ENCODE measurements around the gene CAMK2A.

CAMK2A gene

GRCh38 chr5:150315245-150315644 is 25.7 kb upstream of the CAMK2A start:
- DNase-seq = no peak

DNA sequence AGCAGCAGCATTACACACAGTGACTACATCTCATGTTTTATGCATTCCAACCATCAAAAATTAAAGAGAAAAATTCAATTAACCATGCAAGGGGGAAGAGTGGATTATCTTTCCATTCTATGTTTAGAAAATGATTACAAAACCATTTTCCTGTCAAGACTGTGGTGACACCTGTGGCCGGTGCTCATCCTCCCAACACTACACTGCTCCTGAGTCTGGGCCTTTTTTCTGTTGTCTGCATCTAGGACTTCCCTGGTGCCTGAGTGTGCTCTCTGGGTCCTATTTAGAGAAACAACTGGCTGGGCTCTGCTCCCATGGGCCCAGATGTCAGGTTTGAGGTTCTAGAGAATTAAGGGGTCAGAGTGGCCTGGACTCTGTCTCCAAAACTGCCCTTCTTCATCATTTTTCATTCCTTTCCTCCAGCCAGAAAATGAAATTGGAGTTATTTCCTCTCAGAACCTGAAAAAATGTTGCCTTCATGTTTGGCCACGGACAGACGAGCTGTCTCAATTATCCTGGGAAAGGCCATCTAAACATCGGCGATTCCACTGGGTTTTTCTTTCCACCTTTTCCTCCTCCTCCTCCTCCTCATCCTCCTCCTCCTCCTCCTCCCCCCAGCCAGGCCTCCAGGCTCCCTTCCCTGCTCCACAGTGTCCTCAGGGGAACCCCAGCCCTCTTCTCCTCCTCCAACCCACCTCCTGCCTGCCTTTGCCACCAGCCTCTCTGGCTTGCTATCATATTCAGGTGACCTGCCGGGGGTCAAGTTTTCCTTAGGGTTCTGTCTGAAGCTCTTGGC is 24.5 kb upstream of the CAMK2A start:
- DNase-seq = no peak

- DNase-seq = no peak
These were observed 23.9 kb upstream of the CAMK2A start for GRCh38 chr5:150313501-150313900.

GRCh38 chr5:150312518-150312917 is 22.9 kb upstream of the CAMK2A start:
- DNase-seq = no peak

GRCh38 chr5:150311015-150311692 is 21.6 kb upstream of the CAMK2A start:
- no peak for DNase-seq

DNA sequence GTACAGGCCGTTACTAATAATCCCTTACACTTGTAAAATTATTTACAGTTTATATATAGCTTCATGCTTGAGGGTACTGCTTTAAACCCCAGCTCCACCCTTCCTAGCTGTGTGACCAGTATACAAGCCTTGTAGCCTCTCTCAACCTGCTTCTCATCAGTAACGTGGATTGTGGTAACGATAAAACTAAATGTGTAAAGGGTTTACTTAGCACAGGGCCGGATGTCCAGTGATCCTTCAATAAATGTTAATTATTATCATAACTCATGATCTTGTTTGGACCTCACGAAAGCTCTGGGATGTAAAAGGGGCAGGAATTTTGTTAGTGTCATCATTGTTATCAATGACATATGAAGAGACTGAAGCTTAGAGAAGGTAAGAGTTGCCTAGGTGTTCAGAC is 20.7 kb upstream of the CAMK2A start:
- no peak for DNase-seq

GRCh38 chr5:150309886-150310239 is 20.3 kb upstream of the CAMK2A start:
- no peak for DNase-seq

DNA sequence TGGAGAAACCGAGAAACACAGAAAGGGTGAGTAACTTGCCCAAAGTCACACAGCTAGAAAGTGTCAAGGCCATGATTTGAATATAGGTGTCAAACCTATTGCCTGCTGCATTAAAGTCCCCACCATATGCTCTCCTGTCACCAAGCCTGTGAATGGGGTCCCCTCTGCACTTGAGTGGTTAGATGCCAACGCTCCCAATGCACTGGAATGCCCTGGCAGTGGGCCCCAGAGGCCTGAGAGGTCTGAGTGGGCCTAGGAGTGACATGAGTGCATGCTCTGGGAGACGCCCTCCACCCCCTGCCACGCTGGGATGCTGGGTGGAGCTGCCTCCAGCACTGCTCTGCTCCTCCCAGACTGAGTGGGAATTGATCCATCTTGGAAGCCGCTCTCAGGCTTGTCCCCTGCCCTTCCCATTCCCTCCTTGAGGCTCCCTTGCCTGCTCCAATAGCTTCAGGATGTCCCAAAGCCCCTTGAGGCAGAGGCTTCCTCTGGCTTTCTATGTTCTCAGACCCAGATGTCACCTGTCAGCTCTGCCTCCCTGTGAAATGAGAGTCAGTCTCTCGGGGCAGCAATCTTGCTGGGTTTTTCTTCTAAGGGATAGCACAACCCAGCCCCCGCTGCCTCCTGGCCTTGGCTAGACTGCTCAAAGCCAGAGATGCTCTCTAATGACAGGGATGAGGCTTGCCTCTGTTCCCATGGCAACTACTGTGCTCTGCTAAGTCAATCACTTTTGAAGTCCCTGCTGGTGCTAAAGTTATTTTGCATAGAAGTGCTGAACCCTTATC is 19.7 kb upstream of the CAMK2A start:
- DNase-seq = no peak

DNA sequence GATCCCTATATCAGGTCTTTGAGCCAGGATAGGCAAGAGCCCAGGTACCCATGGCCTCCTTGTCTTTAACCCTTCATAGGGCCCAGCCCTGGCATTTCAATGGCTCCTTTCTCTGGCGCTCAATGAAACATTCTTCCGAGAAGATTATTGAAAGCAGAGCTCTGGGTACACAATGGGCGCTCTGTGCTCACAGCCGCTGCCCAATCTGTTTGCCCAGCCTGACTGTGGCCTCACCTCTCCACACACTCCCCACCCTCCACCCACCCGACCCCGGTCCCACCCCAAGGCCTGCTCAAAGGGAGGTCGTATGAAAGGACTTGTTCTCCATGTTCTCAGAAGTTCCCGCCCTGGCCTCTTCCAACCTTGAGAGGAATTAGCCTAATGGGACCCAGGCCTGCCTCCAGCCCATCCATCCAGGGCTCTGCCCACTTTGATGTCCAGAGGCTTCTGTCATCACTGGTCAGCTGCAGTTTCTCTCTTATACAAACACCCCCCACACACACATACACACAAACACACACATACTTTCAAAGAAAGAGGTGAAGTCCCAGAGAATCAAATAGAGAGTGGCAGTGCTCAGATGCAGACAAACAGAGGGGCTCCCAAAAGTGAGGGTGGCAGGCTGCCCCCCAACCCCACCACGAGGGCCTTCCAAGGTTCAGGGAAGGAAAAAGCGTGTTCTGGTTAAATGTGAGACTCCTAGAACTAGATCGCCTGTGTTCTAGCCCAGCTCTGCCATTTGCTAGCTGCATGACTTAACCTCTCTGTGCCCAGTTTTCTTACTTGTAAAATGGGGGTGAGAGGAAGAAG is 18.2 kb upstream of the CAMK2A start:
- no peak for DNase-seq

DNA sequence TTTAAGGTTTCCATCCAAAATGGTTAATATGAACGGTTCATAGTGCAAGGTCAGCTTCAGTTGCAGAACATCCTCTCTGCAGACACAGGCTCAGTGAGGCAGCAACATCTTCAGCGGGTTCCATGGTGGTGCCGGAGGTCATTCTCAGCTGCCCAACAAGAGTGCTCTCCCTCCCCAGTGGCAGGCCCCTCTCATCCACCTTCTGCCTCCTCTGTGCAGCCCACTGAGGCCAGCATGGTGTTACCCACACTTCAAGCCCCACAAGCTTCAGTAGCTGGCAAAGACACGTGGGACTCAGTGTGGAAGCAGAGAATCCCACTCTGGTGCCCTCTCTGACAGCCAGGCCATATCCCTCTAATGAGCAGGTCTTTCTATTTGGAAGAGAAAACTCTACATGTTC is 17.2 kb upstream of the CAMK2A start:
- DNase-seq = no peak

DNA sequence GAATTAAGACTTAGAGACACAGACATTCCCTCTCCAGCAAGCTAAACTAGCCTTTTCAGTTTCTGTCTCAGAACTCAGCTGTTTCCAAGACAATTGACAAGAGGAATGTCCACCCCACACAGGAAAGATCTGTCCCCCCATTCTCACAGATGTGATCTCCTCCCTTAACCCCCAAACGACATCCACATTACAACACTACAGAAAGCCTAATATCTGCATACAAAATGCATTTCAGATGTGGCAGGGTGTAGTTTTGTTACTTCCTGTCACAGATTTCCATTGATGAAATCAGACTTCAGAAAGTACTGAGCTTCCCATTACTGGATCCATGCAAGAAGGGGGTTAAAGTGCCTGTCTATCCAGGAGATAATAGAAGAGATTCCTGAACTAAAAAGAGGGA is 16.0 kb upstream of the CAMK2A start:
- no peak for DNase-seq

GRCh38 chr5:150305095-150305494 is 15.5 kb upstream of the CAMK2A start:
- DNase-seq = no peak

- no peak for DNase-seq
These were observed 15.0 kb upstream of the CAMK2A start for GRCh38 chr5:150304481-150305081.

DNA sequence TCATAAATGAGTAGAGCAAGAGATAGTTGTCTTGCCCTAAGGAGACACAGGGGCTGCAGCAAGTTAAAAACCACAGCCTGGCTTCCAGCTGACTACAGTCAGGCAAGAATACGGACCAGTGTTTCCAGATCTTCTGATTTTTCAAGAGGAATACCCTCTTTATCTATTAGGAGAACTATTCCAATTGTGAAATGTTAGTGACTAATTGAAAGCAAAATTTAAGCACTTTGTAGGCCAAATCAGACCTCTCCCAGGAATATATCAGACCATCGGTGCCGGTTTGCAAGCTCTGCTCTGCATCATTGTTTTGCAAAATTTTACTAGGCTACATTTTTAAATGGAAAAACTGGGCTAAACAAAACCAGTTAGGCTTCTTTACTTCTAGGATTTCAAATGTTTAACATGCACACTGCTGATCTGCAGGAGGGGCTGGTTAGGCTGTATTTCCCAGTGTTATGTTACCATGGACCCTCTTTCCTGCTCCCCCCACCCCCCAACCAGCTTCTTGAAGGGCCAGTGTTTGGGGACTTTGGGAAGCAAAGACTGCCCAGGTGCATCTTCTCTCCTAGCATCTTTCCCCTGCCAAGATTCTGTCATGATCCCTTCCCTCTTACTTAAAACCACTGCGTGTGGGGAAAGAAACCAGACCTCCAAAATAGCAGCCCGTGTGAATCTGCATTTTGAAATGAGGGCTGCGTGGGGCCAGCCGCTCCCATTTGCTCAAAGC is 14.2 kb upstream of the CAMK2A start:
- DNase-seq = no peak

- no peak for DNase-seq
These were observed 13.6 kb upstream of the CAMK2A start for GRCh38 chr5:150303070-150303615.

DNA sequence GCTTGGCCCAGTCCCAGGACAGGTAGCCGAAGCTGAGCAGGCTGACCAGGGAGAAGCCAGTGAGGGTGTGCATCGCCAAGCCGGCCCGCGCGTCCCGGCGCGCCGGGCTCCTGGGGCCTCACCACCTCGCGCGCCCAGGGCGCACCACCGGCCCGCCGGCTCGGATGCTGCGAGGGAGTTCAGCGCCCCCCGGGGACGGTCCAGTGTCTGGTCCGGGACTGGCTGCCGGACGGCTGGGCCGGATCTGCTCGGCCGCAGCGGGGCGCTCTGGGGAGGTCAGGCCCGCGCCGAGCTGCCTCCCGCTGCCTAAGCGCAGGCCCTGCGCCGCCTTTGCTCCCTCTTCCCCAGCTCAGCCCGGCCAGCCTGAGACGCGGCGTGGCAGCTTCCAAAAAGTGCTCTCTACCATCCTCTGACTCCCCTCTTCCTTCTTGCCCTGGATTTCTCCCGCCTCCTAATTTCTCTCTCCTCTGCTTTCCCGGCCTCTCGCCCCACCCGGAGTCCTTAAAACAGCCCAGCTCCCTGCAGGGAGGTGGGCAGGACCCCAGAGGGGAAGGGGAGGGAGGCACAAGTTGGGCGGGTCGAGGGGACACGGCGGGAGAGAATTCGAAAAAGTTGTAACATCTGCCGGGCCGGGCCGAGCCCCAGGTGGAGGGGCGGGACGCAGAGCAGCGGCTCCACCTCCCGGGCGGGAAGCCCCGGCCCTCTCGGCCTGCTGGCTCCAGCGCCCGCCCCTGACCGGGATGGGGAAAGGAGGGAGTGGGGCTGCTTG is 12.9 kb upstream of the CAMK2A start, which contains the start of gene ARSI:
TSS of gene ARSI (minus strand) at position 605 of the 769 bp plus-strand sequence. CDS start at position 73, 532 bp downstream.
- no peak for DNase-seq

GRCh38 chr5:150301901-150302300 is 12.3 kb upstream of the CAMK2A start:
- DNase-seq = no peak

DNA sequence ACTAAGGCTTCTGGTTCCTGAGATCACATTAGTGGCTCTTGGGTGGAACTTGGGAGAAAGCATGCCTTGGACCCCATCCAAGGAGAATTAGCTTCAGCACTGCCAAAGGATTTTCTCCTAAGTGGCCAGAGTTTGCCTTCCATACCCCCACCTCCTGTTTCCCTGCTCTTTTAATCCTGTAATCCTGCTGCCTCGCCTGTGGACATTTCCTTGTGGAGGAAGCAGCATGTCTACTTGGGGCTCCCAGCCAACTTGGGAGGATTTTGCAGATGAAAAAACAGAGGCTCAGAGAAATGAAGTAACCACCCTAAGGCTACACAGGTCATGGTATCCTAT is 11.6 kb upstream of the CAMK2A start:
- no peak for DNase-seq

DNA sequence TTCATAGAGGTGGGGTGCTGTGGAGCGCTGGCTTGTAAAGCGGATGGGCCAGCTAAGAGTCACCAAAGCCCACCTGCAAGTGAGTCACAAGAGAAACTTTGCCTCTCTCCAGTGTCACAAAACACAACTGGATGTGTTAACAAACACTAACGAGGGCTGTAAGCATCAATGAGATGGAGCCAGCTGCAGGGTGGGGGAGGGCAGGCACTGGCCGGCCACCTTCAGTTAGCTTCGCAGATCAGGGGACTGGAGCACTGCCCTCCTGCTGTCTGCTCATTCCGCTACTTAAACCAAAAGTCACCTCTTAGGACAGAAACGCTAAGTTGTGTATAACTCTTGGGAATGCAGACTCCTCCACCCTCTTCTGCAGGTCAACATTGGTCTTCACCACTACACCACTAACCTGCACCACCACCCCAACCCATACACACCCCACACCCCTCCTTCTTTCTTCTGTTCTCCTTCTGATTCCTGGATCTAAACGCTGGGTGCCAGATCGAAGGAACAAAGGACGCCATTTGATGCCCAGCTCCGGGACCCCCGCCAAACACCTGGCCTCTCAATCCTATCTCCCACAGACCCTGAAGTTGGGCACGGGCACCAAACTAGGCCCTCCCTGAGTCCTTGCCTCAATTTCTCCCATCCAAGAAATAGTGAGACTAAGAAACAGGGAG is 11.1 kb upstream of the CAMK2A start:
- DNase-seq = no peak
